ENCODE measurements around the gene MXI1. TPM values are rescaled to one million over a fixed set of nuclear protein-coding genes. Genes with fewer than 3 reads are reported as not detected.

The MXI1 gene
- total and polyA plus RNA-seq, 9 donors, result 41.9 to 100 (median 63.5) TPM

DNA sequence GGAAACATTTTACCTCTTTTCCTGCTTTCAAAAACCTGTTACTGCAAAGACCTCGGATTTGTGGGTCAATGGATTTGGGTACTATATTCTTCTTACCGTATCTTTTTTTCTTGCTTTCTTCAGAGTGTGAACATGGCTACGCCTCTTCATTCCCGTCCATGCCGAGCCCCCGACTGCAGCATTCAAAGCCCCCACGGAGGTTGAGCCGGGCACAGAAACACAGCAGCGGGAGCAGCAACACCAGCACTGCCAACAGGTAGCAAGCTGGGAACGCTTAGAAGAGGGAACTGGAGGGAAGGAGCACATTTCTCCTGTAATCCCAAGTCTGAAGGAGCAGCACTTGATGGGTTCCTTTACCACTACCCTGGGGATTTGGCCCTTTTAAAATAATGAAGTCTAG is 20.7 kb downstream of the MXI1 start:
- no peaks in the 10 kb centered on the region for H3K36me3 ChIP-seq
- 68 to 79% (median 68%) methylated on average over 10 of the region's 10 CpGs for WGBS, 3 donors
- no peak for TF ChIP-seq EP300 (IDR thresholded peaks at IDR 0.05)
- no peak for TF ChIP-seq POLR2A (IDR thresholded peaks at IDR 0.05)
- TF ChIP-seq, protein P1, sequence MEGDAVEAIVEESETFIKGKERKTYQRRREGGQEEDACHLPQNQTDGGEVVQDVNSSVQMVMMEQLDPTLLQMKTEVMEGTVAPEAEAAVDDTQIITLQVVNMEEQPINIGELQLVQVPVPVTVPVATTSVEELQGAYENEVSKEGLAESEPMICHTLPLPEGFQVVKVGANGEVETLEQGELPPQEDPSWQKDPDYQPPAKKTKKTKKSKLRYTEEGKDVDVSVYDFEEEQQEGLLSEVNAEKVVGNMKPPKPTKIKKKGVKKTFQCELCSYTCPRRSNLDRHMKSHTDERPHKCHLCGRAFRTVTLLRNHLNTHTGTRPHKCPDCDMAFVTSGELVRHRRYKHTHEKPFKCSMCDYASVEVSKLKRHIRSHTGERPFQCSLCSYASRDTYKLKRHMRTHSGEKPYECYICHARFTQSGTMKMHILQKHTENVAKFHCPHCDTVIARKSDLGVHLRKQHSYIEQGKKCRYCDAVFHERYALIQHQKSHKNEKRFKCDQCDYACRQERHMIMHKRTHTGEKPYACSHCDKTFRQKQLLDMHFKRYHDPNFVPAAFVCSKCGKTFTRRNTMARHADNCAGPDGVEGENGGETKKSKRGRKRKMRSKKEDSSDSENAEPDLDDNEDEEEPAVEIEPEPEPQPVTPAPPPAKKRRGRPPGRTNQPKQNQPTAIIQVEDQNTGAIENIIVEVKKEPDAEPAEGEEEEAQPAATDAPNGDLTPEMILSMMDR (IDR thresholded peaks at IDR 0.05), result no peak
- H3K4me1 ChIP-seq (ENCODE audit: insufficient read depth), result no peaks in the 10 kb centered on the region
- H3K27me3 ChIP-seq, result no peaks in the 10 kb centered on the region
- intact Hi-C loops (cut with DNase I), result loop anchor here in 3 of 4 donors (5.0 to 10.0 kb wide), 4 partner anchors 44 to 333 kb away; no protein-coding TSS in a partner anchor
- H3K27ac ChIP-seq, result peak overlapping the region in 1 of 2 donors; percentile 91
- H3K4me3 ChIP-seq, result no peak overlapping the region
- no peaks in the 10 kb centered on the region for H3K9me3 ChIP-seq
- DNase-seq, result no peak

GRCh38 chr10:110229155-110229554 is 21.8 kb downstream of the MXI1 start:
- no peak overlapping the region for H3K27ac ChIP-seq
- no peaks in the 10 kb centered on the region for H3K27me3 ChIP-seq
- no peaks in the 10 kb centered on the region for H3K4me1 ChIP-seq (ENCODE audit: insufficient read depth)
- H3K9me3 ChIP-seq, result no peaks in the 10 kb centered on the region
- 86 to 94% (median 91%) methylated on average over 1 of the region's 1 CpG for WGBS, 3 donors
- intact Hi-C loops (cut with DNase I), result loop anchor here in 3 of 4 donors (5.0 to 10.0 kb wide), 4 partner anchors 43 to 334 kb away; no protein-coding TSS in a partner anchor
- TF ChIP-seq POLR2A (IDR thresholded peaks at IDR 0.05) (no peak), EP300 (IDR thresholded peaks at IDR 0.05) (no peak)
- TF ChIP-seq, protein P1 (IDR thresholded peaks at IDR 0.05), result no peak
- H3K4me3 ChIP-seq, result no peak overlapping the region
- no peaks in the 10 kb centered on the region for H3K36me3 ChIP-seq
- no peak for DNase-seq

DNA sequence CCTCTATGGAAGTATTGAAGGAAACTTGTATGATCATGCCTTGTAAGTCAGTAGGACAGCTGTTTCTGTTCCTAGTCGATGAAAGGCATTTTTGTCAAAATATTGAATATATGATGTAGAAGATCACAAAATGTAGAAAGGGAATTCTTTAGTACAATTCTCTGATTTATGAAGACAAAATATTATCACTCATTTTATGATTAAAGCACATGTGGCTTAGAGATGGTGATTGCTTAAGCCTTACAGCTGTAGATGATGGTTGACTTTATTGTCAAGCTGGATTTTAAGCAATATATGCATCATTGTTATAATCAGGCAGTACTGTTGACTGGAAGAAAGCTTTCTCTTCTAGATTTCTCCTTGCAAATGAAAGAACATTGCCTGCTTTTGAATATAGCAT is 26.4 kb downstream of the MXI1 start:
- H3K36me3 ChIP-seq, result no peaks in the 10 kb centered on the region
- H3K27ac ChIP-seq, result no peak overlapping the region
- 34 to 67% (median 40%) methylated on average over 1 of the region's 1 CpG for WGBS, 3 donors
- H3K9me3 ChIP-seq, result no peaks in the 10 kb centered on the region
- no peaks in the 10 kb centered on the region for H3K27me3 ChIP-seq
- no peak for DNase-seq
- intact Hi-C loops (cut with DNase I), result no loop called here
- no peak overlapping the region for H3K4me3 ChIP-seq
- TF ChIP-seq EP300 (IDR thresholded peaks at IDR 0.05) (no peak), POLR2A (IDR thresholded peaks at IDR 0.05) (no peak)
- TF ChIP-seq, protein P1 (IDR thresholded peaks at IDR 0.05), result no peak
- no peaks in the 10 kb centered on the region for H3K4me1 ChIP-seq (ENCODE audit: insufficient read depth)

DNA sequence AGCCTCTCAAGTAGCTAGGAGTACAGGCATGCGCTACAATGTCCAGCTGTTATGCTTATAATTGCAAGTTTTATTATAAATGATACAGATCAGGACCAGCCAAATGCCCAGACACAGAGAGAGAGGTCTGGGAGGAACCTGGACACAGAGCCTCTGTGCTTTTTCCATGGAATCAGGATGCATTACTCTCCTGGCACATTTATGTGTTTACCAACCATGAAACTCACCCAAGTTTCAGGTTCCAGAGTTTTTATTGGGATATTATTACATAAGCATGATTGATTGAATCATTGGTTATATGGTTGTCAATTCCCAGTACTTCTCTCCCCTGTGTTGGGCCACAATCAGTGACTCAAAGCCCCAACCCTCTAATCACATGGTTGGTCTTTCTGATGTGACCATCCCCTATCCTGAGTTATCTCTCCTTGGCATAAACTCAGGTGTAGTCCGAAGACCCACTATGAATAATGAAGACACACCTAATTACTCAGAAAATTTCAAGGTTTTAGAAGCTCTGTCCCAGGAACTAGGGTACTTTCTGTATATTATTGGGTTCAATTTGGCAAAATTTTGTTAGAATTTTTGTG is 30.6 kb downstream of the MXI1 start:
- 92 to 98% (median 96%) methylated on average over 2 of the region's 2 CpGs for WGBS, 3 donors
- Histone ChIP-seq H3K4me1 (ENCODE audit: insufficient read depth) (peaks cover 1% of the 10 kb centered on the region), H3K9me3 (no peaks in the 10 kb centered on the region), H3K27ac (no peak overlapping the region), H3K36me3 (no peaks in the 10 kb centered on the region), H3K27me3 (no peaks in the 10 kb centered on the region), H3K4me3 (no peak overlapping the region)
- no peak for TF ChIP-seq EP300 (IDR thresholded peaks at IDR 0.05)
- no peak for TF ChIP-seq POLR2A (IDR thresholded peaks at IDR 0.05)
- TF ChIP-seq, protein P1 (IDR thresholded peaks at IDR 0.05), result no peak
- intact Hi-C loops (cut with DNase I), result no loop called here
- no peak for DNase-seq
